GM19239 (cell line): Measurements from ENCODE around the gene ZBTB48.
"Not testable (repeated sequence)": the region's sequence is repeated elsewhere in the genome, so short reads cannot be mapped to it uniquely, and the experiment has no call there.

Experiments
- DNase-seq: peaks from one replicate; pipeline ENCODE4 v3.0.0; 2011; ENCODE audit warnings: low spot score; ENCODE audit not compliant: insufficient read length
- FAIRE-seq: peaks from 2 replicates; lab custom pipeline; 2011; peaks lifted over from hg19 to GRCh38; lab: Jason Lieb, UNC

ZBTB48 gene

GRCh38 chr1:6588893-6589520, 9.2 kb downstream of the ZBTB48 start:
- FAIRE-seq (no peak), DNase-seq (no peak)

- DNase-seq (no peak), FAIRE-seq (no peak)
These were observed 10.3 kb downstream of the ZBTB48 start for GRCh38 chr1:6590046-6590445.

GRCh38 chr1:6591222-6591621, 11.4 kb downstream of the ZBTB48 start:
- no peak for FAIRE-seq
- no peak for DNase-seq

GRCh38 chr1:6591644-6592043, 11.8 kb downstream of the ZBTB48 start:
- FAIRE-seq (no peak), DNase-seq (no peak)

GRCh38 chr1:6592441-6592840, 12.6 kb downstream of the ZBTB48 start:
- no peak for DNase-seq

GRCh38 chr1:6592865-6593593, 13.2 kb downstream of the ZBTB48 start:
- DNase-seq (no peak), FAIRE-seq (no peak)

More at GRCh38 chr1:6592441-6592840, 12.6 kb downstream of the ZBTB48 start:
- no peak for FAIRE-seq

GRCh38 chr1:6593810-6594209, 14.0 kb downstream of the ZBTB48 start:
- no peak for FAIRE-seq
- DNase-seq: no peak

- no peak for FAIRE-seq
- no peak for DNase-seq
These were observed 15.4 kb downstream of the ZBTB48 start for GRCh38 chr1:6594977-6595740.

GRCh38 chr1:6596351-6596750, 16.6 kb downstream of the ZBTB48 start:
- no peak for FAIRE-seq
- DNase-seq: no peak

- no peak for FAIRE-seq
- no peak for DNase-seq
These were observed 17.3 kb downstream of the ZBTB48 start for GRCh38 chr1:6596886-6597776.

- DNase-seq (no peak), FAIRE-seq (no peak)
These were observed 18.0 kb downstream of the ZBTB48 start for GRCh38 chr1:6597777-6598131.

- no peak for DNase-seq
- peak; percentile 76 for FAIRE-seq
These were observed 19.6 kb downstream of the ZBTB48 start for GRCh38 chr1:6599141-6599975.

GRCh38 chr1:6599991-6600390, 20.2 kb downstream of the ZBTB48 start:
- DNase-seq, FAIRE-seq: not testable (repeated sequence)

GRCh38 chr1:6600410-6601048, 20.7 kb downstream of the ZBTB48 start:
- no peak for FAIRE-seq

GRCh38 chr1:6601049-6601922, 21.5 kb downstream of the ZBTB48 start:
- FAIRE-seq (peak; percentile 58), DNase-seq (no peak)

More at GRCh38 chr1:6600410-6601048, 20.7 kb downstream of the ZBTB48 start:
- no peak for DNase-seq

- FAIRE-seq (no peak), DNase-seq (no peak)
These were observed 22.3 kb downstream of the ZBTB48 start for GRCh38 chr1:6601923-6602668.

- FAIRE-seq (no peak), DNase-seq (peak; percentile 76)
These were observed 23.0 kb downstream of the ZBTB48 start, which contains the start of gene KLHL21 for GRCh38 chr1:6602669-6603237. Gene KLHL21 (minus strand): TSS chr1:6602869. CDS start chr1:6602817, 52 bp downstream.
